Tibial artery (tissue), 4 donors: Measurements from ENCODE around the gene IL27RA.

Source experiments
- DNase-seq, 2 donors: peaks; one replicate each; pipeline ENCODE4 v3.0.0-alpha.2; 2019
- H3K27ac ChIP-seq, 2 donors: fragments of 200-600 bp; sonication (generic) in 1 of 2; 1 replicate in 1 of 2; 2 replicates in 1 of 2; pipeline ENCODE4 v1.5.1; 2018 to 2019; ENCODE audit warnings: mild to moderate bottlenecking in 1 of 2
- H3K27me3 ChIP-seq, 2 donors: fragments of 200-600 bp; sonication (generic) in 1 of 2; one replicate each; pipeline versions ENCODE4 v1.5.1 to v1.6.0; 2016 to 2019
- H3K36me3 ChIP-seq, 3 donors: fragments of 200-600 bp; sonication (generic) in 2 of 3; one replicate each; pipeline ENCODE4 v1.5.1; 2016 to 2019; ENCODE audit warnings: mild to moderate bottlenecking in 2 of 3
- H3K4me1 ChIP-seq, 4 donors: fragments of 200-600 bp; sonication (generic) in 2 of 4; 1 replicate in 3 of 4; 2 replicates in 1 of 4; pipeline ENCODE4 v1.5.1; 2016 to 2019
- H3K4me3 ChIP-seq, 2 donors: fragments of 200-600 bp; sonication (generic) in 1 of 2; 1 replicate in 1 of 2; 2 replicates in 1 of 2; pipeline ENCODE4 v1.5.1; 2018 to 2019; ENCODE audit warnings: mild to moderate bottlenecking in 2 of 2
- H3K9me3 ChIP-seq, 3 donors: fragments of 200-600 bp; sonication (generic) in 1 of 3; one replicate each; pipeline ENCODE4 v1.5.1; 2016 to 2019
- CTCF ChIP-seq, 2 experiments: fragments of 200-600 bp in 1 of 2; fragments of 450-650 bp in 1 of 2; IDR thresholded peaks; one replicate each; pipeline ENCODE4 v1.5.1; 2017 to 2019; ENCODE audit warnings: antibody characterized with exemption in 2 of 2, mild to moderate bottlenecking in 1 of 2, moderate library complexity in 1 of 2
- intact Hi-C: fragments of 100-400 bp; cut with DNase I; formaldehyde crosslinking; loops from one replicate; pipeline ENCODE4 v1.15.0; 2023; ENCODE audit warnings: low total_unique reads

IL27RA gene

GRCh38 chr19:14053500-14053899 is 21.9 kb downstream of the IL27RA start:
- intact Hi-C loops = loop anchor here (10.0 kb wide), 1 partner anchor 459 kb away; no protein-coding TSS in a partner anchor
- Histone ChIP-seq H3K9me3 (no peaks in the 10 kb centered on the region), H3K27ac (no peak overlapping the region), H3K4me3 (no peak overlapping the region), H3K36me3 (peaks cover 0 to 14% (median 0%) of the 10 kb centered on the region in 3 donors), H3K27me3 (peaks cover 0 to 16% of the 10 kb centered on the region in 2 donors), H3K4me1 (peaks cover 0 to 15% (median 10%) of the 10 kb centered on the region in 4 donors)
- no peak for TF ChIP-seq CTCF (IDR thresholded peaks at IDR 0.05)
- no peak for DNase-seq

- Histone ChIP-seq H3K27me3 (peaks cover 0 to 22% of the 10 kb centered on the region in 2 donors), H3K4me1 (peaks cover 0 to 20% (median 10%) of the 10 kb centered on the region in 4 donors), H3K36me3 (peaks cover 0 to 14% (median 0%) of the 10 kb centered on the region in 3 donors), H3K4me3 (no peak overlapping the region), H3K9me3 (no peaks in the 10 kb centered on the region), H3K27ac (no peak overlapping the region)
- TF ChIP-seq CTCF (IDR thresholded peaks at IDR 0.05) = no peak
- intact Hi-C loops = loop anchor here (10.0 kb wide), 1 partner anchor 459 kb away; no protein-coding TSS in a partner anchor
- DNase-seq = no peak
Measured at GRCh38 chr19:14054099-14054498, 22.5 kb downstream of the IL27RA start.

DNA sequence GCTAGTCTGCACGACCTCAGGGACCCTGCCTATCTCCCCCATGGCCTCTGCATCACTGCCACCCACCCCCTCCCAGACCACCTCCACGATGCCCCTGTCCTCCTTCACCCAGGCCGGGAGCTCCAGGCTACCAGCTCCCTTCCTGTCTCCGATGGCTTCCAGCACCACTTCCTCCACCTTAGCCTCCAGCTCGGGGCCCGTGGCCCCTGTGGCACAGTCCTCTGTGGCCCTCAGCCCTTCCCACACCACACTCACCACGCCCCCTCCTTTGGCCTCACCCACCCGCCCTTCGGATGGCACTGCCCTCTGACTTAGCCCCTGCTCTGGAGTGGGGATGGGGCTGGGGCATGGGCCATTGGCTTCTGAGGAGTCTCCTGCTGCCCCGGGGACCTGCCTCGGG is 23.2 kb downstream of the IL27RA start:
- intact Hi-C loops = loop anchor here (10.0 kb wide), 1 partner anchor 460 kb away; no protein-coding TSS in a partner anchor
- H3K9me3 ChIP-seq = no peaks in the 10 kb centered on the region
- no peak overlapping the region for H3K4me3 ChIP-seq
- no peak overlapping the region for H3K27ac ChIP-seq
- peaks cover 0 to 20% (median 10%) of the 10 kb centered on the region in 4 donors for H3K4me1 ChIP-seq
- H3K27me3 ChIP-seq = peaks cover 0 to 29% of the 10 kb centered on the region in 2 donors
- no peak for TF ChIP-seq CTCF (IDR thresholded peaks at IDR 0.05)
- H3K36me3 ChIP-seq = peaks cover 0 to 14% (median 0%) of the 10 kb centered on the region in 3 donors
- DNase-seq = no peak

DNA sequence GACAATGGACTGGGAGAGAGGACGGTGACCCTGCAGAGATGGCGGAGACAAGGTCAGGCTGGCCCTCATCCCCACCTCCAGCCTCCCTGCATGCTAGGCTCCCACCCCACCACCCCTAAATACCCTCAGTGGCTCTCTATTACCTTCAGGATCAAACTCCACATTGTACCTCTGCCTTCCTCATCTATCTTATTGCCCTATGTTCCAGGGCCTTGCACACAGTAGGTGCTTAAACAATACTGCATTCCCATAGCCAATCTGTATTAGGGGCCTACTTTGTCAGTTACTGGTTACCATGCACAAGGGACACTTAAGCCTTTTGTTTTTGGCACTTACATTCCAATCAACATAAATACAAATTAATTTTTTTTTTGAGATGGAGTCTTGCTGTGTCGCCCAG is 23.8 kb downstream of the IL27RA start:
- Histone ChIP-seq H3K9me3 (no peaks in the 10 kb centered on the region), H3K27ac (no peak overlapping the region), H3K4me1 (peaks cover 0 to 20% (median 10%) of the 10 kb centered on the region in 4 donors), H3K36me3 (peaks cover 0 to 14% (median 0%) of the 10 kb centered on the region in 3 donors), H3K27me3 (peaks cover 0 to 35% of the 10 kb centered on the region in 2 donors), H3K4me3 (no peak overlapping the region)
- intact Hi-C loops = loop anchor here (10.0 kb wide), 1 partner anchor 461 kb away; no protein-coding TSS in a partner anchor
- no peak for DNase-seq
- TF ChIP-seq CTCF (IDR thresholded peaks at IDR 0.05) = no peak

DNA sequence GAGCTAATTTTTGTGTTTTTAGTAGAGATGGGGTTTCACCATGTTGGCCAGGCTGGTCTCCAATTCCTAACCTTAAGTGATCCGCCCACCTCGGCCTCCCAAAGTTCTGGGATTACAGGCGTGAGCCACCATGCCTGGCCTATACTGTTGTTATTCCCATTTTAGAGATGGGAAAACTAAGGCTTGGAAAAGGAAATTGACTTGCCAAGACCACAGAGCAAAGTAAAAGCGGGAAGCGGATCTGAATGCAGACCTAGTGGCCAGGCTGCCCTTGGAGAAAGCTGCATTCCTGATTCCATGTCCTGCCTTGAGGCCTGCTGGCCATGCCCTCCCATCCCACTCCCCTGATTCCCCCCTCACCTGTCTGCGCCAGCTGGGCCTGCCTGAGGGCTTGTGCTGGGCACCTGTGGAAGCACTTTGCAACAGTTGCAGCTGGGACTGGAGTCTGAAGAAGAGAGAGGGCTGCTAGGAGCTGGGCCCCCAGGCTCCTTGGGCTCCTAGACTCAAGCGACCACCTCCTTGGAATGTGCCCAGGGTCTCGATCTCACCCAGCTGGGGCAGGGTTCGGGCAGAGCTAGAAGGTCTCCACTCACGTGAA is 24.6 kb downstream of the IL27RA start:
- intact Hi-C loops = loop anchor here (10.0 kb wide), 1 partner anchor 461 kb away; no protein-coding TSS in a partner anchor

More for the DNA sequence above, 24.6 kb downstream of the IL27RA start:
- Histone ChIP-seq H3K27ac (no peak overlapping the region), H3K36me3 (peaks cover 0 to 14% (median 0%) of the 10 kb centered on the region in 3 donors), H3K4me1 (peaks cover 0 to 20% (median 10%) of the 10 kb centered on the region in 4 donors), H3K9me3 (no peaks in the 10 kb centered on the region), H3K27me3 (peaks cover 0 to 43% of the 10 kb centered on the region in 2 donors), H3K4me3 (no peak overlapping the region)
- DNase-seq = no peak
- no peak for TF ChIP-seq CTCF (IDR thresholded peaks at IDR 0.05)
